SK-N-SH (cell line): ENCODE results near the gene FOXO1. TPM values are rescaled to one million over a fixed set of nuclear protein-coding genes. Genes with fewer than 3 reads are reported as not detected.

ENCODE experiments used
- CTCF ChIA-PET: fragments of 300-600, 350-600 bp; formaldehyde crosslinking; extraction: SDS; loops from one replicate; lab custom pipeline; 2021; lab: Yijun Ruan, JAX
- POLR2A ChIA-PET: fragments of 350-600 bp; sonication (Branson Sonifier 250); formaldehyde crosslinking; extraction: SDS; loops from one replicate; lab custom pipeline; 2020; ENCODE audit warnings: antibody characterized with exemption, inconsistent platforms; lab: Yijun Ruan, JAX
- DNase-seq: peaks from one replicate; pipeline ENCODE4 v3.0.0; 2012
- H2AFZ ChIP-seq: fragments of 200-600 bp; sonication (generic); 2 replicates; pipeline ENCODE4 v1.8.1; 2016; ENCODE audit warnings: antibody characterized with exemption, mild to moderate bottlenecking, low read depth
- H3F3A ChIP-seq: fragments of 200-600 bp; sonication (generic); replicated peaks from 2 replicates; pipeline ENCODE3; 2016; ENCODE audit warnings: antibody characterized with exemption, mild to moderate bottlenecking; ENCODE audit not compliant: insufficient read depth
- H3K27ac ChIP-seq, 2 experiments: fragments of 200-500 bp in 1 of 2; fragments of 200-600 bp in 1 of 2; sonication (Bioruptor generic) in 1 of 2; sonication (generic), shearing (Covaris generic) in 1 of 2; 2 replicates each; pipeline versions ENCODE4 v1.5.1 to v1.6.1; 2014 to 2016; ENCODE audit warnings: low read depth in 2 of 2, inconsistent platforms in 1 of 2, low read length in 1 of 2, mild to moderate bottlenecking in 1 of 2, mixed read lengths in 1 of 2
- H3K27me3 ChIP-seq: fragments of 200-600 bp; sonication (generic), shearing (Covaris generic); 2 replicates; pipeline ENCODE4 v1.6.1; 2016; ENCODE audit warnings: mixed run types; ENCODE audit not compliant: insufficient read depth
- H3K36me3 ChIP-seq, 2 experiments: fragments of 200-500 bp in 1 of 2; fragments of 200-600 bp in 1 of 2; sonication (Bioruptor generic) in 1 of 2; sonication (generic) in 1 of 2; replicated peaks in 1 of 2; 2 replicates each; pipeline versions ENCODE3 to v1.5.1; 2014 to 2016; ENCODE audit warnings: low read length in 1 of 2, mild to moderate bottlenecking in 1 of 2; ENCODE audit not compliant: insufficient read depth in 2 of 2, control insufficient read depth in 1 of 2
- H3K4me1 ChIP-seq, 2 experiments: fragments of 200-500 bp in 1 of 2; fragments of 200-600 bp in 1 of 2; sonication (Bioruptor generic) in 1 of 2; sonication (generic), shearing (Covaris generic) in 1 of 2; 2 replicates each; pipeline versions ENCODE4 v1.5.1 to v1.6.1; 2014 to 2016; ENCODE audit warnings: low read depth in 1 of 2, low read length in 1 of 2, mixed run types in 1 of 2; ENCODE audit not compliant: insufficient read depth in 2 of 2, control insufficient read depth in 1 of 2
- H3K4me2 ChIP-seq: fragments of 200-600 bp; sonication (generic), shearing (Covaris generic); 2 replicates; pipeline ENCODE4 v1.6.1; 2017; ENCODE audit warnings: mixed run types
- H3K4me3 ChIP-seq, 2 experiments: fragments of 200-500 bp in 1 of 2; fragments of 200-600 bp in 1 of 2; sonication (Bioruptor generic) in 1 of 2; sonication (generic), shearing (Covaris generic) in 1 of 2; 2 replicates each; pipeline versions ENCODE4 v1.5.1 to v1.8.1; 2014 to 2016; ENCODE audit warnings: low read depth in 2 of 2, inconsistent platforms in 1 of 2, low read length in 1 of 2, mild to moderate bottlenecking in 1 of 2, mixed read lengths in 1 of 2, moderate library complexity in 1 of 2
- H3K79me2 ChIP-seq: fragments of 200-600 bp; sonication (generic); 2 replicates; pipeline ENCODE4 v1.8.1; 2017; ENCODE audit warnings: mild to moderate bottlenecking; ENCODE audit not compliant: insufficient read depth
- H3K9ac ChIP-seq: fragments of 200-600 bp; sonication (generic); 2 replicates; pipeline ENCODE4 v1.6.1; 2017; ENCODE audit warnings: mixed run types
- H3K9me2 ChIP-seq: fragments of 200-600 bp; sonication (generic); 2 replicates; pipeline ENCODE4 v1.6.1; 2017; ENCODE audit warnings: mixed run types
- H3K9me3 ChIP-seq: fragments of 200-600 bp; sonication (generic); 2 replicates; pipeline ENCODE4 v1.6.1; 2017; ENCODE audit warnings: mixed run types, mild to moderate bottlenecking, moderate library complexity
- H4K20me1 ChIP-seq: fragments of 200-600 bp; sonication (generic); 2 replicates; pipeline ENCODE4 v1.6.1; 2017; ENCODE audit warnings: mild to moderate bottlenecking, mixed run types; ENCODE audit not compliant: insufficient read depth
- CHD2 ChIP-seq: fragments of 150-350 bp; IDR thresholded peaks from 2 replicates; pipeline ENCODE4 v1.6.1; 2018; ENCODE audit warnings: low read length; ENCODE audit not compliant: partially characterized antibody
- ELF1 ChIP-seq: IDR thresholded peaks from 2 replicates; pipeline ENCODE4 v1.4.0; 2012
- EP300 ChIP-seq, 2 experiments: IDR thresholded peaks; 2 replicates each; pipeline versions ENCODE4 v1.4.0 to v1.6.1; 2012; ENCODE audit warnings: borderline replicate concordance in 1 of 2, low read depth in 1 of 2, low read length in 1 of 2
- FOSL2 ChIP-seq: IDR thresholded peaks from 2 replicates; pipeline ENCODE4 v1.4.0; 2012; ENCODE audit warnings: low read depth, mild to moderate bottlenecking, moderate library complexity, borderline replicate concordance
- FOXJ3 ChIP-seq: sonication (generic); formaldehyde crosslinking; IDR thresholded peaks from 2 replicates; pipeline ENCODE4 v1.5.1; 2020; ENCODE audit warnings: mild to moderate bottlenecking, missing genetic modification reagents
- GABPA ChIP-seq: IDR thresholded peaks from 2 replicates; pipeline ENCODE4 v1.4.0; 2012; ENCODE audit warnings: low read depth, mild to moderate bottlenecking
- GATA2 ChIP-seq: sonication (generic); formaldehyde crosslinking; IDR thresholded peaks from 2 replicates; pipeline ENCODE4 v1.5.0; 2020; ENCODE audit warnings: mild to moderate bottlenecking, missing genetic modification reagents
- IRF3 ChIP-seq: fragments of 150-350 bp; IDR thresholded peaks from 2 replicates; pipeline ENCODE4 v1.6.1; 2016; ENCODE audit warnings: mild to moderate bottlenecking, low read depth, low read length
- NFIC ChIP-seq: IDR thresholded peaks from 2 replicates; pipeline ENCODE4 v1.4.0; 2012; ENCODE audit warnings: borderline replicate concordance
- NRF1 ChIP-seq: IDR thresholded peaks from 2 replicates; pipeline ENCODE4 v1.6.1; 2012; ENCODE audit warnings: low read depth, mild to moderate bottlenecking, low read length
- POLR2AphosphoS5 ChIP-seq: IDR thresholded peaks from 2 replicates; pipeline ENCODE4 v1.6.1; 2012; ENCODE audit warnings: low read depth, low read length
- RCOR1 ChIP-seq: fragments of 150-350 bp; IDR thresholded peaks from 2 replicates; pipeline ENCODE4 v1.6.1; 2017; ENCODE audit warnings: antibody characterized with exemption, low read length
- RFX5 ChIP-seq: IDR thresholded peaks from 2 replicates; pipeline ENCODE4 v1.6.1; 2012; ENCODE audit warnings: mild to moderate bottlenecking, improper control_type of control experiment, low read length
- RXRA ChIP-seq: IDR thresholded peaks from 2 replicates; pipeline ENCODE4 v1.4.0; 2012; ENCODE audit warnings: low read depth, mild to moderate bottlenecking, borderline replicate concordance
- SMC3 ChIP-seq: IDR thresholded peaks from 2 replicates; pipeline ENCODE4 v1.6.1; 2012; ENCODE audit warnings: low read depth, low read length, improper control_type of control experiment
- TCF12 ChIP-seq: IDR thresholded peaks from 2 replicates; pipeline ENCODE4 v1.4.0; 2012
- TEAD4 ChIP-seq: IDR thresholded peaks from 2 replicates; pipeline ENCODE4 v1.4.0; 2012; ENCODE audit warnings: mild to moderate bottlenecking, borderline replicate concordance; ENCODE audit not compliant: insufficient read depth
- USF2 ChIP-seq: fragments of 150-350 bp; IDR thresholded peaks from 2 replicates; pipeline ENCODE4 v1.6.1; 2017; ENCODE audit warnings: antibody characterized with exemption, low read length, low read depth, borderline replicate concordance
- YY1 ChIP-seq: IDR thresholded peaks from 2 replicates; pipeline ENCODE4 v1.4.0; 2012; ENCODE audit warnings: low read depth, mild to moderate bottlenecking
- WGBS: methylation state at CpG from one replicate; pipeline ENCODE4 v1.1.6; 2017; ENCODE audit warnings: low lambda C conversion rate; 5-methylcytosine and 5-hydroxymethylcytosine counted together
- polyA plus RNA-seq, 3 experiments: library from polyadenylated mRNA; depleted of rRNA; stranded (reverse); fragments of >200 nt; gene quantifications; 2 replicates each; pipeline ENCODE4 v1.2.3, GENCODE V29; 2012
- TF ChIP-seq, protein P1 (sequence below): IDR thresholded peaks from 2 replicates; pipeline ENCODE4 v1.6.1; 2012; ENCODE audit warnings: mild to moderate bottlenecking, low read depth, low read length, moderate library complexity

FOXO1 gene
- polyA plus RNA-seq, 1 of the 3 experiments (the other 2 are of a cell fraction), result 1.8 TPM

- H3F3A ChIP-seq, result no peaks in the 10 kb centered on the region
- no peak overlapping the region for H3K9ac ChIP-seq
- H4K20me1 ChIP-seq, result peaks cover 5% of the 10 kb centered on the region; the same call in 1 of the 2 replicates
- 98% methylated on average over 10 of the region's 10 CpGs for WGBS
- ChIA-PET POLR2A (no interaction called here), CTCF (interaction anchor here (1.1 kb wide), 1 partner anchor 23 kb away, joined by 3 read pairs; no protein-coding TSS in a partner anchor)
- no peak overlapping the region for H2AFZ ChIP-seq
- TF ChIP-seq, protein P1, sequence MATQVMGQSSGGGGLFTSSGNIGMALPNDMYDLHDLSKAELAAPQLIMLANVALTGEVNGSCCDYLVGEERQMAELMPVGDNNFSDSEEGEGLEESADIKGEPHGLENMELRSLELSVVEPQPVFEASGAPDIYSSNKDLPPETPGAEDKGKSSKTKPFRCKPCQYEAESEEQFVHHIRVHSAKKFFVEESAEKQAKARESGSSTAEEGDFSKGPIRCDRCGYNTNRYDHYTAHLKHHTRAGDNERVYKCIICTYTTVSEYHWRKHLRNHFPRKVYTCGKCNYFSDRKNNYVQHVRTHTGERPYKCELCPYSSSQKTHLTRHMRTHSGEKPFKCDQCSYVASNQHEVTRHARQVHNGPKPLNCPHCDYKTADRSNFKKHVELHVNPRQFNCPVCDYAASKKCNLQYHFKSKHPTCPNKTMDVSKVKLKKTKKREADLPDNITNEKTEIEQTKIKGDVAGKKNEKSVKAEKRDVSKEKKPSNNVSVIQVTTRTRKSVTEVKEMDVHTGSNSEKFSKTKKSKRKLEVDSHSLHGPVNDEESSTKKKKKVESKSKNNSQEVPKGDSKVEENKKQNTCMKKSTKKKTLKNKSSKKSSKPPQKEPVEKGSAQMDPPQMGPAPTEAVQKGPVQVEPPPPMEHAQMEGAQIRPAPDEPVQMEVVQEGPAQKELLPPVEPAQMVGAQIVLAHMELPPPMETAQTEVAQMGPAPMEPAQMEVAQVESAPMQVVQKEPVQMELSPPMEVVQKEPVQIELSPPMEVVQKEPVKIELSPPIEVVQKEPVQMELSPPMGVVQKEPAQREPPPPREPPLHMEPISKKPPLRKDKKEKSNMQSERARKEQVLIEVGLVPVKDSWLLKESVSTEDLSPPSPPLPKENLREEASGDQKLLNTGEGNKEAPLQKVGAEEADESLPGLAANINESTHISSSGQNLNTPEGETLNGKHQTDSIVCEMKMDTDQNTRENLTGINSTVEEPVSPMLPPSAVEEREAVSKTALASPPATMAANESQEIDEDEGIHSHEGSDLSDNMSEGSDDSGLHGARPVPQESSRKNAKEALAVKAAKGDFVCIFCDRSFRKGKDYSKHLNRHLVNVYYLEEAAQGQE, result no peak
- no peak for TF ChIP-seq TEAD4
- TF ChIP-seq FOSL2, result no peak
- TF ChIP-seq FOXJ3 (CRISPR knock-in tag), result no peak
- no peak for TF ChIP-seq USF2
- no peak for TF ChIP-seq TCF12
- no peak for TF ChIP-seq RCOR1
- no peak for TF ChIP-seq NFIC
- no peak for TF ChIP-seq POLR2AphosphoS5
- TF ChIP-seq YY1, result no peak
- TF ChIP-seq EP300 (IDR thresholded peaks at IDR 0.05; ENCODE audit: borderline replicate concordance in 1 of 2, low read depth in 1 of 2, low read length in 1 of 2), result no peak
- TF ChIP-seq GABPA, result no peak
- no peak for DNase-seq
- H3K9me2 ChIP-seq, result no peaks in the 10 kb centered on the region
- H3K4me1 ChIP-seq, result peaks cover 5 to 8% of the 10 kb centered on the region in 2 experiments; a peak in 2 of 4 replicates
- no peaks in the 10 kb centered on the region for H3K27me3 ChIP-seq
- no peaks in the 10 kb centered on the region for H3K9me3 ChIP-seq
- peaks cover 4% of the 10 kb centered on the region; the same call in 1 of the 2 replicates for H3K79me2 ChIP-seq
- no peak overlapping the region for H3K4me3 ChIP-seq
- no peak overlapping the region for H3K27ac ChIP-seq
- no peak overlapping the region for H3K4me2 ChIP-seq
- H3K36me3 ChIP-seq, result no peaks in the 10 kb centered on the region
These were observed 98.0 kb downstream of the FOXO1 start for GRCh38 chr13:40568246-40569023.

DNA sequence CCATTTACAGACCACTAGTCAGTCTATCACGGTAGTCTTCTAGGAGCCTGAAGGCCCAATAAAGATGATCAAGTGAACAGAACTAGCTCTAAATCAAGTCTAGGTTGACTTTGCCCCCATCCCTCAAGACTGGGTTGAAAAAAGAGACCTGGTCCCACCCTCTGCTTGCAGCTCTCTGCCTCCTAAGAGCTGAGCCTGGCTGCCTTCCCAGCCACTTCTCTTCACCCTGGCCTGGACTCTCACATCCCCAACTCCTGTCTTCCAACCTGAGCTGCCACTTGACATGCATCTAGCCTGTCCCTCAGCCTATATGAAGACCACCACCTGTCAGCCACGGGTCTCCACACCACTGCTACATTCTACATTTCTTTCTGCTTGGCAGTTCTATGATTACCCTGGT, 99.6 kb downstream of the FOXO1 start:
- no peaks in the 10 kb centered on the region for H3K27me3 ChIP-seq
- H3K4me3 ChIP-seq, result no peak overlapping the region
- no peaks in the 10 kb centered on the region for H3K9me2 ChIP-seq
- H3F3A ChIP-seq, result no peaks in the 10 kb centered on the region
- H3K79me2 ChIP-seq, result peaks cover 8% of the 10 kb centered on the region; the same call in 1 of the 2 replicates
- ChIA-PET POLR2A (no interaction called here), CTCF (no interaction called here)
- H3K4me2 ChIP-seq, result no peak overlapping the region
- no peaks in the 10 kb centered on the region for H3K36me3 ChIP-seq
- H3K9ac ChIP-seq, result no peak overlapping the region
- H3K9me3 ChIP-seq, result no peaks in the 10 kb centered on the region
- peaks cover 5 to 8% of the 10 kb centered on the region in 2 experiments; a peak in 2 of 4 replicates for H3K4me1 ChIP-seq
- H4K20me1 ChIP-seq, result peaks cover 5% of the 10 kb centered on the region; the same call in 1 of the 2 replicates
- no peak overlapping the region for H2AFZ ChIP-seq
- DNase-seq, result no peak
- no peak overlapping the region for H3K27ac ChIP-seq
- WGBS, result 75% methylated on average over 2 of the region's 2 CpGs
- TF ChIP-seq RFX5 (no peak), NRF1 (no peak), RCOR1 (no peak), EP300 (IDR thresholded peaks at IDR 0.05; ENCODE audit: borderline replicate concordance in 1 of 2, low read depth in 1 of 2, low read length in 1 of 2) (no peak), IRF3 (no peak), GABPA (no peak), SMC3 (no peak), CHD2 (no peak), RXRA (no peak), GATA2 (no peak), ELF1 (no peak)
